Measurements from ENCODE around the gene MED16. TPM values are rescaled to one million over a fixed set of nuclear protein-coding genes. Genes with fewer than 3 reads are reported as not detected.
"Not testable (repeated sequence)": the region's sequence is repeated elsewhere in the genome, so short reads cannot be mapped to it uniquely, and the experiment has no call there.

Gene MED16
- total RNA-seq, 1 experiment from 2014 or later = 25.9 TPM

DNA sequence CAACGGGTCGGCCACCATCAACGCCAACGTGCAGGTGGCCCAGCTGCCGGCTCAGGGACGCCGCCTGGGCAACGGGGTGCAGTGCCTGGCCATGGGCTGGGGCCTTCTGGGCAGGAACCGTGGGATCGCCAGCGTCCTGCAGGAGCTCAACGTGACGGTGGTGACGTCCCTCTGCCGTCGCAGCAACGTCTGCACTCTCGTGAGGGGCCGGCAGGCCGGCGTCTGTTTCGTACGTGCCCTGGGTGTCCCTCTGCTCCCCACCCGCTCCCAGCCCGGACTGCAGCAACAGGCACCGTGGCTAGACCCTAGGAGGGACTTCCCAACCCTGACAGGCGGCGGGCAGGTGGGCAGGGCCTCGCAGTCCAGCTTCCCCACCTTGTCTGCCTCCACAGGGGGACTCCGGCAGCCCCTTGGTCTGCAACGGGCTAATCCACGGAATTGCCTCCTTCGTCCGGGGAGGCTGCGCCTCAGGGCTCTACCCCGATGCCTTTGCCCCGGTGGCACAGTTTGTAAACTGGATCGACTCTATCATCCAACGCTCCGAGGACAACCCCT is 37.3 kb downstream of the MED16 start:
- Histone ChIP-seq H3K4me2 (ENCODE audit: low read length) (no peak overlapping the region), H2AFZ (ENCODE audit: low read length) (no peak overlapping the region), H3K4me3 (ENCODE audit: low read length) (no peak overlapping the region), H3K79me2 (ENCODE audit: low read length) (no peaks in the 10 kb centered on the region), H3K27me3 (ENCODE audit: low read length) (no peaks in the 10 kb centered on the region), H3K9ac (ENCODE audit: low read length) (no peak overlapping the region), H3K36me3 (ENCODE audit: low read depth, low read length) (no peaks in the 10 kb centered on the region), H4K20me1 (ENCODE audit: low read length) (no peaks in the 10 kb centered on the region), H3F3A (ENCODE audit: low read length, unreplicated experiment) (no peaks in the 10 kb centered on the region), H3K4me1 (ENCODE audit: insufficient read depth, low read length) (no peaks in the 10 kb centered on the region), H3K9me2 (replicated peaks; ENCODE audit: low read length) (no peaks in the 10 kb centered on the region), H3K9me3 (ENCODE audit: low read length) (no peaks in the 10 kb centered on the region), H3K27ac (ENCODE audit: low read length) (no peak overlapping the region)
- DNase-seq (no peak), ATAC-seq (no peak)
- TF ChIP-seq CTCF (conservative IDR thresholded peaks at IDR 0.05; ENCODE audit: low read depth, low read length) (no peak), EZH2phosphoT487 (IDR thresholded peaks at IDR 0.05; ENCODE audit: borderline replicate concordance, low read length) (no peak), EZH2 (IDR thresholded peaks at IDR 0.05; ENCODE audit: low read length, unreplicated experiment) (no peak)
- ChIA-PET POLR2A (ENCODE audit: unreplicated experiment) (no interaction called here), CTCF (no interaction called here)
- BruUV-seq (replicated peaks) = no TSS peak
- intact Hi-C loops (cut with micrococcal nuclease) = no loop called here

GRCh38 chr19:855142-855541 is 37.8 kb downstream of the MED16 start:
- intact Hi-C loops (cut with micrococcal nuclease) = no loop called here
- BruUV-seq (replicated peaks) = no TSS peak
- no peaks in the 10 kb centered on the region for H3K9me3 ChIP-seq (ENCODE audit: low read length)
- H3K4me3 ChIP-seq (ENCODE audit: low read length) = no peak overlapping the region
- H3F3A ChIP-seq (ENCODE audit: low read length, unreplicated experiment) = no peaks in the 10 kb centered on the region
- ChIA-PET POLR2A (ENCODE audit: unreplicated experiment) (no interaction called here), CTCF (no interaction called here)
- H3K9ac ChIP-seq (ENCODE audit: low read length) = no peak overlapping the region
- no peak for TF ChIP-seq EZH2 (IDR thresholded peaks at IDR 0.05; ENCODE audit: low read length, unreplicated experiment)
- TF ChIP-seq CTCF (conservative IDR thresholded peaks at IDR 0.05; ENCODE audit: low read depth, low read length) = no peak
- no peak for TF ChIP-seq EZH2phosphoT487 (IDR thresholded peaks at IDR 0.05; ENCODE audit: borderline replicate concordance, low read length)
- no peaks in the 10 kb centered on the region for H3K4me1 ChIP-seq (ENCODE audit: insufficient read depth, low read length)
- no peaks in the 10 kb centered on the region for H4K20me1 ChIP-seq (ENCODE audit: low read length)
- no peak overlapping the region for H3K4me2 ChIP-seq (ENCODE audit: low read length)
- no peaks in the 10 kb centered on the region for H3K9me2 ChIP-seq (replicated peaks; ENCODE audit: low read length)
- no peaks in the 10 kb centered on the region for H3K36me3 ChIP-seq (ENCODE audit: low read depth, low read length)
- H3K79me2 ChIP-seq (ENCODE audit: low read length) = no peaks in the 10 kb centered on the region
- no peak for ATAC-seq
- H3K27ac ChIP-seq (ENCODE audit: low read length) = no peak overlapping the region
- no peak for DNase-seq
- H2AFZ ChIP-seq (ENCODE audit: low read length) = no peak overlapping the region
- no peaks in the 10 kb centered on the region for H3K27me3 ChIP-seq (ENCODE audit: low read length)

DNA sequence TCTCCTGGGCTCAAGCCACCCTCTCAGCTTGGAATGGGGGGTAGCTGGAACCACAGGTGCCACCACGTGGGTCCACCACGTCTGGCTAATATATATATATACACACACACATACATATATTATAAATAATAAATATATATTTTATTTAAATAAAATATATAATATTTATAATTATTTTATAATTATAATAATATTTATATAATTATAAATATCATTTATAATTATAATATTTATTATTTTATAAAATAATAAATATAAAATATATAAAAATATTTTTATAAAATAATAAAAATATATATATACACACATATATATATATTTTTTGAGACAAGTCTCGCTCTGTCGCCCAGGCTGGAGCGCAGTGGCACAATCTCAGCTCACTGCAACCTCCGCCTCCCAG is 38.4 kb downstream of the MED16 start:
- no peaks in the 10 kb centered on the region for H3K9me2 ChIP-seq (replicated peaks; ENCODE audit: low read length)
- no peaks in the 10 kb centered on the region for H4K20me1 ChIP-seq (ENCODE audit: low read length)
- DNase-seq (no peak), ATAC-seq (no peak)
- no peaks in the 10 kb centered on the region for H3K79me2 ChIP-seq (ENCODE audit: low read length)
- no peak overlapping the region for H2AFZ ChIP-seq (ENCODE audit: low read length)
- no peaks in the 10 kb centered on the region for H3K27me3 ChIP-seq (ENCODE audit: low read length)
- no peaks in the 10 kb centered on the region for H3F3A ChIP-seq (ENCODE audit: low read length, unreplicated experiment)
- no peaks in the 10 kb centered on the region for H3K4me1 ChIP-seq (ENCODE audit: insufficient read depth, low read length)
- intact Hi-C loops (cut with micrococcal nuclease) = no loop called here
- ChIA-PET POLR2A (ENCODE audit: unreplicated experiment) (no interaction called here), CTCF (no interaction called here)
- H3K27ac ChIP-seq (ENCODE audit: low read length) = no peak overlapping the region
- H3K9ac ChIP-seq (ENCODE audit: low read length) = no peak overlapping the region
- no peak overlapping the region for H3K4me2 ChIP-seq (ENCODE audit: low read length)
- TF ChIP-seq EZH2 (IDR thresholded peaks at IDR 0.05; ENCODE audit: low read length, unreplicated experiment) (no peak), EZH2phosphoT487 (IDR thresholded peaks at IDR 0.05; ENCODE audit: borderline replicate concordance, low read length) (no peak), CTCF (conservative IDR thresholded peaks at IDR 0.05; ENCODE audit: low read depth, low read length) (no peak)
- no TSS peak for BruUV-seq (replicated peaks)
- H3K4me3 ChIP-seq (ENCODE audit: low read length) = no peak overlapping the region
- H3K9me3 ChIP-seq (ENCODE audit: low read length) = no peaks in the 10 kb centered on the region
- H3K36me3 ChIP-seq (ENCODE audit: low read depth, low read length) = no peaks in the 10 kb centered on the region

GRCh38 chr19:853614-854220 is 39.3 kb downstream of the MED16 start:
- H3K9ac ChIP-seq (ENCODE audit: low read length); POLR2A ChIA-PET (ENCODE audit: unreplicated experiment); intact Hi-C loops (cut with micrococcal nuclease); H3K4me3 ChIP-seq (ENCODE audit: low read length); H2AFZ ChIP-seq (ENCODE audit: low read length); H3K27ac ChIP-seq (ENCODE audit: low read length); DNase-seq; H3K4me2 ChIP-seq (ENCODE audit: low read length); H4K20me1 ChIP-seq (ENCODE audit: low read length); CTCF ChIA-PET; H3K79me2 ChIP-seq (ENCODE audit: low read length); BruUV-seq (replicated peaks); H3K36me3 ChIP-seq (ENCODE audit: low read depth, low read length); H3K9me3 ChIP-seq (ENCODE audit: low read length); H3K27me3 ChIP-seq (ENCODE audit: low read length); ATAC-seq; H3K4me1 ChIP-seq (ENCODE audit: insufficient read depth, low read length); H3F3A ChIP-seq (ENCODE audit: low read length, unreplicated experiment); H3K9me2 ChIP-seq (replicated peaks; ENCODE audit: low read length): not testable (repeated sequence)
